GM15510 (cell line): ENCODE measurements around the gene ZNF844.

ENCODE experiments used
- POLR2A ChIP-seq: IDR thresholded peaks from 3 replicates; pipeline ENCODE4 v1.6.1; 2011; ENCODE audit warnings: borderline replicate concordance; ENCODE audit not compliant: insufficient read length; ENCODE audit errors: extremely low read depth

Gene ZNF844

DNA sequence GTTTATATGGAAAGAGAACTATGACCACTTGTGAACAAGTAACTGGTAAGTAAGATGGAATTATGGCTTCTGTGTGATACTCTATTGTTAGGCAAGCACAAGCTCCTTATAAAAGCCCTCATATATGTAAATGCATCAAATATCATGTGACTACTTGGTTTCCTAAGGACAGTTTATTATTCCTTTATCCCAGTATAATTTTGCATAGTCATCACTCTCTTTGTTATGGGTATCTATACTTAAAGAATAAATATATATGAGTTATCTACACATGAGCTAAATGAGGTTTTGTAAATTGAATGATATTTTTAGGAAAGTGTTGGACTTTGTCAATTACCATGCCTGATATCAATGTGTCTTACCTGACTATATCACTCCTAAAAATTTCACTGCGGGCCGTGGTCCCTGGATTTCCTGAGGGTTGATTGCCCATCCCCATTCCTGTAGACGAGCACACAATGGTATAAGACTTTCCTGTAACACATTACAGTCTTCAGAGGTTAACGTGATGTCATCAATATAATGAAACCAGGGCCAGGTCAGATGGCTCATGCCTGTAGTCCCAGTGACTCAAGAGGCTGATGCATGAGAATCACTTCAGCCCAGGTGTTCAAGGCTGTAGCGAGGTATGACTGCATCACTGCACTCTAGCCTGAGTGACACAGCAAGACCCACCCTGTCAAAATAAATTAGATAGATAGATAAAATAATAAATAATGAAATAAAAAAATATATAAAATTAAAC is 20.7 kb downstream of the ZNF844 start:
- TF ChIP-seq POLR2A: no peak

GRCh38 chr19:12090807-12091206 is 26.3 kb downstream of the ZNF844 start:
- no peak for TF ChIP-seq POLR2A

DNA sequence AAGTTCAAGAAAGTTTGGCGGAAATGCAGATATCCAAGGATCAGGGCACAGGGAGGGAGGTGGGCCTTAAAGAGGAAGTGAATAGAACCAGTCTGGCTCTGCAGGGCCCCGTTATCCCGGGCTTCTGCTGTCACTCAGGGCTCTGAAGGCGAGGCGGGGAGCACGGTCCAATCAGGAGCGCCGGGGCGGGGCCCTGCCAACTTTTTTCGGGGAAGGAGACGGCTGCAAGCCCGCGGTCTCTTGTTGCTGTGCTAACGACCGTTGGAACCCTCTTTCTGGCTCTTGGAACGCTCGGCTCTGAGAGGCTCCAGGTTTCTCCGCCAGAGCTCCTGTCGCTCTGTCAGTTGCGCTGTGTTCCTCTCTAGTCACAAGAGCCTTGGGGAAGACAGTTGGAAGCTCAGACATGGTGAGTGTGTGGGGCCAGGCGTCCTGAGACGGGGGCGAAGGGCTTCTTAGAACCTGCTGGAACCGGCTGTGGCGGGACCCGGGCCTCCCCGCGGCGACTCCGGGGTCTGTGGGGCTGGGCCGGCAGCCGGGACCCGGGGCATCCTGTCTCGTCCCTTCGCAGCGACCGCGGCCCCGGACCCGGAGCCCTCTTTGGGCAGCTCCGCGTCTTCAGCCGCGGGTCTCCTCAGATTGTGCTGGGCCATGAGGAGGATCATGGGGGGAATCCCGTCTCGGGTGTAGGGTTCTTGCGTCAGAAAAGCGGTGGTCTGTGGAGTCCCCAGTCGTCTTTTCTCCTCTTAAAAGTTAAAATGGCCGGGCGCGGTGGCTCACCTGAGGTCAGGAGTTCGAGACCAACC is 27.7 kb downstream of the ZNF844 start:
- TF ChIP-seq POLR2A: peak; percentile 71

GRCh38 chr19:12092956-12093355 is 28.4 kb downstream of the ZNF844 start:
- TF ChIP-seq POLR2A: no peak

DNA sequence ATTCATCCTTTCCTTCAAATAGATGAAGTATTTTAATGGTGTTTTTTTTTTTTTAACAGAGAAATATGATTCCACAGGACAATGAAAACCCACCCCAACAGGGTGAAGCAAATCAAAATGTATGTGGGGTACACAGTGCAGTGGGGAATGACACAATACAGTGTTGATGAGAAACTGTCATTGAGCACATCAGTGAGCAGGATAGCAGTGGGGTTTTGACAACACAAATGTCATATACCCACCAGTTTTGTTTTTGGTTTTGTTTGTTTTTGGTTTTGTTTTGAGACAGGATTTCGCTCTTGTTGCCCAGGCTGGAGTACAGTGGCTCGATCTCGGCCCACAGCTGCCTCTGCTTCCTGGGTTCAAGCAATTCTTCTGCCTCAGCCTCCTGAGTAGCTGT is 29.2 kb downstream of the ZNF844 start:
- TF ChIP-seq POLR2A: no peak

DNA sequence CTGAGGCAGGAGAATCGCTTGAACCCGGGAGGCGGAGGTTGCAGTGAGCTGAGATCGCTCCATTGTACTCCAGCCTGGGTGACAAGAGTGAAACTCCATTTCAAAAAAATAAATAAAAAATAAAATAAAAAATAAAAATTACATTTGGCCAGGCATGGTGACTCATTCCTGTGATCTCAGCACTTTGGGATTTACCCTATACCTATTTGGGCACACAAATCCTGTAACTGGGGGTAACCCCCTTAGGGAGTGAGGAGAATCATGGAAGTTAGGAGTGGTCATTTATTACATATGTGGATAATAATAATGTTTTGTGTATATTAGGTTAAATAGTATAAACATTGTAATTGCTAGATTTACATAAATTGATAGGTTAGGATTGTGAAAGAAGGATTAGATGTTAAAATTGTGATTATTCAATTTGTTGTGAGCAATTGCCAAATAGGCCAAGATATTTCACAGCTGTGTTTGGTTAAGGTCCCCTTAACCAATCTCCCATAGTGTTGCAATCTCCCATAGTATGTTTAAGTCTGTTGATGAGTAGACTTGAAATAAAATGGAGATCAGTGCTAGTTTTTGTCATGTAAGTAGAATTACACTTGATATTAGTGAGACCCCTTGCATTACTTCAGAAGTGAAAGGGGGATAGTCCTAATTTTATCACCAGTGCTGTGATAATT is 30.7 kb downstream of the ZNF844 start:
- TF ChIP-seq POLR2A: no peak

DNA sequence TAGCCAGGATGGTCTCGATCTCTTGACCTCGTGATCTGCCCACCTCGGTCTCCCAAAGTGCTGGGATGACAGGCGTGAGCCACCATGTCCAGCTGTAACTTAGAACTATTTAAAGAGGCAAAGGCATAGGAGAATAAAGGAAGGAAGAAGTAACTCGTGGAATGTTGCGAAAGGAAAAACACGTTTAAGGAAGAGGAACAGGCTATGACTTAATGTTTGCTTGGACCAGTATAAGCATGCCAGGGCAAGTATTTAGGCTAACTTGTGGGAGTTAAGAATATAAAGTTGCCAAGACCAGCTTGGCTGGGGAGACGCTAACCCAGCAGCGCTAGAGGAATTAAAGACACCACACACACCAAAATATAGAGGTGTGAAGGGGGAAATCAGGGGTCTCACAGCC is 33.5 kb downstream of the ZNF844 start:
- TF ChIP-seq POLR2A: no peak

GRCh38 chr19:12111176-12111575 is 46.6 kb downstream of the ZNF844 start:
- TF ChIP-seq POLR2A: no peak

DNA sequence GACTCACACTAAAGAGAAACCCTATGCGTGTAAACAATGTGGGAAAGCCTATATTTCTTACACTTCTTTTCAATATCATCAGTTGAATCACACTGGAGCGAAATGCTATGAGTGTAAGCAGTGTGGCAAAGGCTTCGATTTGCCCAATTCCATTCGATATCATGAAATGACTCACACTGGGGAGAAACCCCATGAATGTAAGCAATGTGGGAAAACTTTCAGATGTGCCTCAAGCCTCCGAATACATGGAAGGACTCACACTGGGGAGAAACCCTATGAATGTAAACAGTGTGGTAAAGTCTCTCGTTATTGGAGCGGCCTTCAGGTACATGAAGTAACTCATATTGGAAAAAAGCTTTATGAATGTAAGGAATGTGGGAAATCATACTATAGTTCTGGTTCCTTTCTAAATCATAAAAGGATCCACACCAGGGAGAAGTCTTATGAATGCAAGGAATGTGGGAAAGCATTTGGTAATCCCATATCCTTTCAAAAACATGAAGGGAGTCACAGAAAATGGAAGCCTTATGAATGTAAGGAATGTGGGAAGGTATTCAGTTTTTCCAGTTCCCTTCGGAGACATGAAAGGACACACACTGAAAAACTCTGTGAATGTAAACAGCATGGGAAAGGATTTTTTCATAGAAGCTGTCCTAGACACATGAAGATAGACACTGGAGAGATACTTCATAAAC is 47.6 kb downstream of the ZNF844 start:
- no peak for TF ChIP-seq POLR2A

DNA sequence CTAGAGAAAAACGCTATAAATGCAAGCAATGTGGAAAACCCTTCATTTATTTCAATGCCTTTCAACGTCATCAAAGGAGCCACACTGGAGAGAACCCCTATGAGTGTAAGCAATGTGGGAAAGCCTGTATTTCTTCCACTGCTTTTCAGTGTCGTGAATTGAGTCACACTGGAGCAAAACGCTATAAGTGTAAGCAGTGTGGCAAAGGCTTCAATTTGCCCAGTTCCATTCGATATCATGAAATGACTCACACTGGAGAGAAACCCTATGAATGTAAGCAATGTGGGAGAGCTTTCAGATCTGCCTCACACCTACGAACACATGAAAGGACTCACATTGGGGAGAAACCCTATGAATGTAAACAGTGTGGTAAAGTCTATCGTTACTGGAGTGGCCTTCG is 48.2 kb downstream of the ZNF844 start:
- no peak for TF ChIP-seq POLR2A

DNA sequence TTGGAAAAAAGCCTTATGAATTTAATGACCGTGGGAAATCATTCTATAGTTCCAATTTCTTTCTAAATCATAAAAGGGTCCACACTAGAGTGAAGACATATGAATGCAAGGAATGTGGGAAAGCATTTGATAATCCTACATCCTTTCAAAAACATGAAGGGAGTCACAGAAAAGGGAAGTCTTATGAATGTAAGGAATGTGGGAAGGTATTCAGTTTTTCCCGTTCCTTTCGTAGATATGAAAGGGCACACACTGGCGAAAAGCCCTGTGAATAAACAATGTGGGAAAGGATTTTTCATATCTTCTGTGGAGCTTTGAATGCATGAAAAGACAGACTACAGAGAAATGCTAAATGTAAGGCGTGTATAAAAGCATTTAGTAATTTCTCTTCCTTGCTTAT is 48.6 kb downstream of the ZNF844 start:
- TF ChIP-seq POLR2A: no peak

GRCh38 chr19:12117201-12117970 is 52.9 kb downstream of the ZNF844 start:
- TF ChIP-seq POLR2A: no peak

DNA sequence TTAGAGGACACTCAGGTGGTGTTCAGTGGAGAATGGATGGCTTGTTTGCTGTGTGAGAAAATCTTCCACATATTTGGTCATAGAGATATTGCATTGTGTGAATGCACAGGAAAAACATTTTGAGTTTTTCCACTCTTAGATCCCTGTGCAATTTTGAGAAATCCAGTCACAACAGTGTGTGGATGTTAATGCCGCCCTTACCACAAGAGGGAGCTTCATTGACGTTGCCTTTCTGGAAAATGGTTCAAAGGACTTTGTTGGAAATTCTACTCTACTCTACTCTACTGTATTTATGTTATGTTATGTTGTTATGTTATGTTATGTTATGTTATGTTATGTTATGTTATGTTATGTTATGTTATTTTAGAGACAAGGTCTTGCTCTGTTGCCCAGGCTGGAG is 62.2 kb downstream of the ZNF844 start:
- TF ChIP-seq POLR2A: no peak
